Renal cortex interstitium (tissue), 11 donors: ENCODE measurements around the gene INSC. TPM values are rescaled to one million over a fixed set of nuclear protein-coding genes. Genes with fewer than 3 reads are reported as not detected.

Source experiments
- DNase-seq, 11 donors: peaks; one replicate each; pipeline ENCODE4 v3.0.0-alpha.2; 2013; ENCODE audit warnings: low read depth in 9 of 11, low spot score in 4 of 11; ENCODE audit errors: extremely low read depth in 1 of 11
- polyA plus RNA-seq, 3 donors: library from polyadenylated mRNA; unstranded; fragments of 120-200 nt; gene quantifications; one replicate each; pipeline ENCODE4 v1.2.1, GENCODE V29; 2013; ENCODE audit not compliant: insufficient read length in 3 of 3

The INSC gene
- polyA plus RNA-seq, 3 donors: 0.33 to 1.3 (median 0.62) TPM

- DNase-seq: no peak
Observed at GRCh38 chr11:15143855-15144254, 29.1 kb downstream of the INSC start.

DNA sequence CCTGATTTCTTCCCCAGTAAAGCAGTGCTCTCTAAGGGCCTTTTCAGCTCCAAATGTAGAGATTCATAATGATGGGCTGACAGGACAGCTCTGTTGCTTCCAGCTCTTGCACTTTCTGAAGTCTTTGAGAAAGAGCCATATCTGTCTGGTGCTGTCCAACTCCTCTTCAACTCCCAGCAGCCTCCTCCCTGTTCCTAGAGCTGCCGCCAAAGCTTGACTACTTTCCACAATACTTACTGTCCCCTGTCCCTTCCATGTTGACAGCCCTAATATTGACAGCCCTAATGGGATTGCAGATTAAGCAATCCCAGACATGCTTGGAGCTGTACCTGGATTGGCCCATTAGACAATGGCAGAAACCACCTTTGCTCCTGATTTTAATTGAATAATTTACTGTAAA, 29.6 kb downstream of the INSC start:
- DNase-seq: no peak

DNA sequence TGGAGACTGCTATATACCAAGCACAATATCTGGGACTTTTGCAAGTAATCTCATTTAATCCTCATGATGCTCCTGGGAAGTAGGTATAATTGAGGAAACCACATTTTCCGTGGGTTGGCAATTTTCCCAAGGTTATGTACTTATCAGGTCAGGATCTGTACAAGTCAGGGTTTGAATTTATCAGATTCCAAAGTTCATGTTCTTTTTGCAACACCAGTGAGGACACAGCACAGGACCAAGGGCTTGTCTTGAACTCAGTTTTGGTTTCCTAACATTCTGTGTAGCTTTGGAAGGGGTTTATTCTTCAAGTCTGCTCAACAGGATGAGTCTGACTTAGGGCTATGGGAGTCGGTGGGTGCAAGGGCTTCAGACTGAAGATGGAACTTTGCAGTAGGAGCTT, 30.4 kb downstream of the INSC start:
- no peak for DNase-seq

- no peak for DNase-seq
Observed at GRCh38 chr11:15145615-15146014, 30.9 kb downstream of the INSC start.

- DNase-seq: no peak
Observed at GRCh38 chr11:15146271-15147003, 31.7 kb downstream of the INSC start.

DNA sequence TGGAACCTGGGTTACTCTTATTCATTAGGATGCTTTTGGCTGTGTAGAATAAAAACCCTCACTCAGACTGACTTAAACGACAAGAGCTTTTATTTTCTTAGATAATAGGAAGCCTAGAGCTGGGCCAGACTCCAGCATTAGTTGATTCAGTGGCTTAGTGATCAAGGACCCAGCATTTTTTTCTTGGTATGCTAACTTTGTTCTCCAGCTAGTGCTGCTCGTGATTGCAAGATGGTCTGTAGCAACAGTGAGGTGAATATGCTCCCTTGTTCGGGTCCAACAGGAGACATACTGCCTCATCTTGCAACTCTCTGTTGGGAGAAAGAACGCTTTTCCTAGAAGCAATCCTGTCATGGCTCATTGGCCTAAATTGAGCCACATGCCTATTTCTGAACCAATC, 33.4 kb downstream of the INSC start:
- no peak for DNase-seq

- DNase-seq: no peak
Observed at GRCh38 chr11:15149050-15149449, 34.3 kb downstream of the INSC start.

GRCh38 chr11:15150507-15150906, 35.8 kb downstream of the INSC start:
- DNase-seq: no peak

GRCh38 chr11:15153231-15153630, 38.5 kb downstream of the INSC start:
- no peak for DNase-seq

- no peak for DNase-seq
Observed at GRCh38 chr11:15157181-15157580, 42.5 kb downstream of the INSC start.

DNA sequence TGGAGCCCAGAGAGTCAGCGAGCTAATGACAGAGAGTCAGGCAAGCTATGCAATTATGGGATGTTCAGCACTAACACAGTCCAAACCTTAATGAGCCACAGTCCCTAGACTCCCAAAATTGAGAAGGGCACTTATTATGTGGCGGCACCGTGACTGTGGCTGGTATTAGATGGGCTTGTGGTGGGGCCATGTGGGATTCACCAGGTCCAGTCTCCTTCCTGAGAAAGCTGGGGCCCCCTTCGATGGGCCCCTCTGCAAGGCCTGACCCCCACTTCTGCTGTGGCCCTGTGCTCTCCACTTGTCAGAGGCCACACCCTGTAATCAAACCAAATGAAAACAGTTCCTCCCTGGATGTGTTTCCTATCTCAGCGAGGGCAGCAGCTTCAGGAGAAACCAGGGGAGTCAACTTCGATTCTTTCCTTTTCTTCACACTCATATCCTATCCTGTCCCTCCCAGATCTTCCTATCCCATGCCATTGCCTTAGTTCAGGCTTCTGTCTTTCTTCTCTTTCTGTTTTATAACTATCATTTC, 42.9 kb downstream of the INSC start:
- DNase-seq: no peak

- no peak for DNase-seq
Observed at GRCh38 chr11:15158351-15159015, 43.8 kb downstream of the INSC start.

DNA sequence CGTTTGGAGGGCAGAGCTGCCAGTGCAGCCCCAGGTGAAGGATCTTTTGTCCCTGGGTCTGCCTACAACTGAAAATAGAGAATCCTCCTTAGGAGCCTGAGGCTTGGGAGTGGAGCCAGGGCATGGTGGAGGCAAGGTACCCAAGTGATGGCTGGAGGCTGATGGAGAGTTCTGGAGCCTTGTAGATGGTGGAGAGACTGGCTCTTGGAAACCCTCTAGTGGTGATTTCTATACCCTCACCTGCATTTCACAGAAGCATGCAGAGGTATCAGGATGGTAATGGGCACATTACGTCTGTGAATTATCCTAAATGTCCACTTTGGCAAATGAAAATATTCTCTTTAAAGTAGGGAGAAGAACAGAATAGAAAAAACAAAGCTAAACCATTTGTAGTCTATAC, 44.4 kb downstream of the INSC start:
- no peak for DNase-seq

DNA sequence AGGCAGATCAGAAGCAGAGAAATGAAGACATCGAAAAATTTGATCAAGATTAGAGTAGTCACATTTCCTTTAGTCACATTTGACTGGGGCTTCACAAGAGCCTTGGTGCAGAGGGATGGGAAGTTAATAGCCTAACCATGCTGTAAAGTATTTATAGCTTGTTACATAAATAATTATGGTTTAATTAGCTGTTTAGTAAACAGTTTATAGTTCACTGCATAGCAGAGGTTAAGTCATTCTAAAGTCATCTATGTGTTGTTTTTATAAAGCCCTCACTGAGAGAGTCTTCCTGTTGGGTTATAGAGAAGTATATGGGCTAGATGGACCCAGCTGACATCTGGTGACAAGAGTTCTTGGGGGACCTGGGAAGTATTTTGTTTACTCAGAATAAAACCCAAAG, 47.1 kb downstream of the INSC start:
- no peak for DNase-seq

GRCh38 chr11:15163136-15163535, 48.4 kb downstream of the INSC start:
- DNase-seq: no peak

- no peak for DNase-seq
Observed at GRCh38 chr11:15166204-15166603, 51.5 kb downstream of the INSC start.

DNA sequence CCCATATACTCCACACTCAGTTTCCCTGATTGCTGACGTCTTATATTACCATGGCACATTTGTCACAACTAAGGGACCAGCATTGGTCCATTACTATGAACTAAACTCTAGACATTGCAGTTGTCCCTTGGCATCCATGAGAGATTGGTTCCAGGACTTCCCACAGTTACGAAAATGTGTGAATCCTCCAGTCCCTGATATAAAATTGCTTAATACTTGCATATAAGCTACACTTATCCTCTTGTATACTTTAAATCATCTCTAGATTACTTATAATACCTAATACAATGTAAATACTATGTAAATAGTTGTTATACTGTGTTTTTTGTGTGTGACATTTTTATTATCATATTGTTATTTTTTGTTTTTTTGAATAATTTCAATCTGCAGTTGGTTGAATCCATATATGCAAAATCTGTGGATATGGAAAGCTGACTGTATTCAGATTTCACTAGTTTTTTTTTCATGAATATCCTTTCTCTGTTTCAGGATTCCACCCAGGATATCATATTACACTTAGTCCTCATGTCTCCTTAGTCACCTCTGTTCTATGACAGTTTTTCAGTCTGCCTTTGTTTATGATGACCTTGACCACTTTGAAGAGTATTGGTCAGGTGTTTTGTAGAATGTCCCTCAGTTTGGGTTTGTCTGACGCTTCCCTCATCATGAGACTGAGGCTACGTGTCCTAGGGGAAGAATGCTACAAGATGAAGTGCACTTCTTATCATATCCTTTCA, 55.3 kb downstream of the INSC start:
- DNase-seq: no peak

DNA sequence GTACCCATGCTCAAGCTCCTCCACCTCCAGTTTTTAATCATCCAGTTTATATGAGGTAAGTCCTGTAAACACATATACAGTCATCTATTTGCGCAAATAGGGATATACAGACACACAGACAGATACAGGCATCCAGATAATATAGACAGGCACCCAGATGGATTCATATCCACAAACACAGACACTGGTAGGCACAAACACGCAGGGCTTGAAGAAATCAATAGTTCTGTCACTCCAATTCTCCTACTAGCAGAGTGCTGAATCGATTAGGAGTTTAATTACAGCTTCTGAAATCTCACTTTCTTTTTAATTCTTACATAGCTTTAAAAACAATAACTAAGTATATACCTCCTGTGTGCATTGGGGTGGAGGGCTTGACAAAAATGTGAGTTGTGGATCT, 56.0 kb downstream of the INSC start:
- DNase-seq: no peak

GRCh38 chr11:15171956-15172355, 57.2 kb downstream of the INSC start:
- no peak for DNase-seq

- no peak for DNase-seq
Observed at GRCh38 chr11:15175831-15176230, 61.1 kb downstream of the INSC start.
